ENCODE results near the gene SLC24A3. TPM values are rescaled to one million over a fixed set of nuclear protein-coding genes. Genes with fewer than 3 reads are reported as not detected.

SLC24A3 gene
- total and polyA plus RNA-seq, 2 experiments from 2014 or later, result 0.81 to 2.5 TPM

DNA sequence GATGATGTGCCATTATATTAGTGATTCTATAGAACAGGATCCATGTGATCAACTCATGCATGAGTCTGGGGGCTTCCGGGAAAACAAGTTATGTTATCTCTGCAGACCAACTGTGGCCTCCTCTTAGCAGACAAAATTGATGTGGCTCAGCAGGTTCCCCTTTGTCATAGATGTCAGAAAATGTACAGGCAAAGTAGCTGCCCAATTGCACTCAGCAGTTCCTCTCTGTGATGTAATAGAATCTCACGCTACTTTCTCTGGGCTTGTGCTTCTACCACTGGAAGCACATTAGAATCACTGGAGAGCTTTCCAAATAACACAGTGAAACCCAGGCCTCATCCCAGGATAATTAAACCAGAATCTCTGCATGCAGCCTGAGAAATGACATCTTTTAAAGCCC lies 253.1 kb downstream of the SLC24A3 start:
- H3K79me2 ChIP-seq (replicated peaks; ENCODE audit: insufficient read depth), result no peaks in the 10 kb centered on the region
- DNase-seq (ENCODE audit: low spot score) (no peak), ATAC-seq (no peak)
- Mint-ChIP-seq H3K27me3 (ENCODE audit: insufficient read depth, low read depth, poor library complexity) (peaks cover 3% of the 10 kb centered on the region), H3K4me1 (no peaks in the 10 kb centered on the region), H3K27ac (no peak overlapping the region), H3K4me3 (no peak overlapping the region), H3K9me3 (no peaks in the 10 kb centered on the region; the same call in 2 of the 3 replicates), H3K36me3 (ENCODE audit: low read depth) (no peaks in the 10 kb centered on the region)
- H3K4me1 ChIP-seq (ENCODE audit: insufficient read depth), result no peaks in the 10 kb centered on the region
- H3K27ac ChIP-seq (ENCODE audit: low read depth), result no peak overlapping the region
- H4K20me1 ChIP-seq (replicated peaks; ENCODE audit: insufficient read depth), result no peaks in the 10 kb centered on the region
- peaks cover 12% of the 10 kb centered on the region; the same call in 1 of the 2 replicates for H3K9me2 ChIP-seq (ENCODE audit: insufficient read depth)
- H3K4me2 ChIP-seq, result no peak overlapping the region
- no peak overlapping the region for H2AFZ ChIP-seq
- H3K4me3 ChIP-seq, result no peak overlapping the region
- no peaks in the 10 kb centered on the region for H3F3A ChIP-seq (replicated peaks; ENCODE audit: low read depth)
- H3K36me3 ChIP-seq (ENCODE audit: insufficient read depth), result no peaks in the 10 kb centered on the region
- no peaks in the 10 kb centered on the region for H3K27me3 ChIP-seq (ENCODE audit: insufficient read depth)
- TF ChIP-seq, protein P1, sequence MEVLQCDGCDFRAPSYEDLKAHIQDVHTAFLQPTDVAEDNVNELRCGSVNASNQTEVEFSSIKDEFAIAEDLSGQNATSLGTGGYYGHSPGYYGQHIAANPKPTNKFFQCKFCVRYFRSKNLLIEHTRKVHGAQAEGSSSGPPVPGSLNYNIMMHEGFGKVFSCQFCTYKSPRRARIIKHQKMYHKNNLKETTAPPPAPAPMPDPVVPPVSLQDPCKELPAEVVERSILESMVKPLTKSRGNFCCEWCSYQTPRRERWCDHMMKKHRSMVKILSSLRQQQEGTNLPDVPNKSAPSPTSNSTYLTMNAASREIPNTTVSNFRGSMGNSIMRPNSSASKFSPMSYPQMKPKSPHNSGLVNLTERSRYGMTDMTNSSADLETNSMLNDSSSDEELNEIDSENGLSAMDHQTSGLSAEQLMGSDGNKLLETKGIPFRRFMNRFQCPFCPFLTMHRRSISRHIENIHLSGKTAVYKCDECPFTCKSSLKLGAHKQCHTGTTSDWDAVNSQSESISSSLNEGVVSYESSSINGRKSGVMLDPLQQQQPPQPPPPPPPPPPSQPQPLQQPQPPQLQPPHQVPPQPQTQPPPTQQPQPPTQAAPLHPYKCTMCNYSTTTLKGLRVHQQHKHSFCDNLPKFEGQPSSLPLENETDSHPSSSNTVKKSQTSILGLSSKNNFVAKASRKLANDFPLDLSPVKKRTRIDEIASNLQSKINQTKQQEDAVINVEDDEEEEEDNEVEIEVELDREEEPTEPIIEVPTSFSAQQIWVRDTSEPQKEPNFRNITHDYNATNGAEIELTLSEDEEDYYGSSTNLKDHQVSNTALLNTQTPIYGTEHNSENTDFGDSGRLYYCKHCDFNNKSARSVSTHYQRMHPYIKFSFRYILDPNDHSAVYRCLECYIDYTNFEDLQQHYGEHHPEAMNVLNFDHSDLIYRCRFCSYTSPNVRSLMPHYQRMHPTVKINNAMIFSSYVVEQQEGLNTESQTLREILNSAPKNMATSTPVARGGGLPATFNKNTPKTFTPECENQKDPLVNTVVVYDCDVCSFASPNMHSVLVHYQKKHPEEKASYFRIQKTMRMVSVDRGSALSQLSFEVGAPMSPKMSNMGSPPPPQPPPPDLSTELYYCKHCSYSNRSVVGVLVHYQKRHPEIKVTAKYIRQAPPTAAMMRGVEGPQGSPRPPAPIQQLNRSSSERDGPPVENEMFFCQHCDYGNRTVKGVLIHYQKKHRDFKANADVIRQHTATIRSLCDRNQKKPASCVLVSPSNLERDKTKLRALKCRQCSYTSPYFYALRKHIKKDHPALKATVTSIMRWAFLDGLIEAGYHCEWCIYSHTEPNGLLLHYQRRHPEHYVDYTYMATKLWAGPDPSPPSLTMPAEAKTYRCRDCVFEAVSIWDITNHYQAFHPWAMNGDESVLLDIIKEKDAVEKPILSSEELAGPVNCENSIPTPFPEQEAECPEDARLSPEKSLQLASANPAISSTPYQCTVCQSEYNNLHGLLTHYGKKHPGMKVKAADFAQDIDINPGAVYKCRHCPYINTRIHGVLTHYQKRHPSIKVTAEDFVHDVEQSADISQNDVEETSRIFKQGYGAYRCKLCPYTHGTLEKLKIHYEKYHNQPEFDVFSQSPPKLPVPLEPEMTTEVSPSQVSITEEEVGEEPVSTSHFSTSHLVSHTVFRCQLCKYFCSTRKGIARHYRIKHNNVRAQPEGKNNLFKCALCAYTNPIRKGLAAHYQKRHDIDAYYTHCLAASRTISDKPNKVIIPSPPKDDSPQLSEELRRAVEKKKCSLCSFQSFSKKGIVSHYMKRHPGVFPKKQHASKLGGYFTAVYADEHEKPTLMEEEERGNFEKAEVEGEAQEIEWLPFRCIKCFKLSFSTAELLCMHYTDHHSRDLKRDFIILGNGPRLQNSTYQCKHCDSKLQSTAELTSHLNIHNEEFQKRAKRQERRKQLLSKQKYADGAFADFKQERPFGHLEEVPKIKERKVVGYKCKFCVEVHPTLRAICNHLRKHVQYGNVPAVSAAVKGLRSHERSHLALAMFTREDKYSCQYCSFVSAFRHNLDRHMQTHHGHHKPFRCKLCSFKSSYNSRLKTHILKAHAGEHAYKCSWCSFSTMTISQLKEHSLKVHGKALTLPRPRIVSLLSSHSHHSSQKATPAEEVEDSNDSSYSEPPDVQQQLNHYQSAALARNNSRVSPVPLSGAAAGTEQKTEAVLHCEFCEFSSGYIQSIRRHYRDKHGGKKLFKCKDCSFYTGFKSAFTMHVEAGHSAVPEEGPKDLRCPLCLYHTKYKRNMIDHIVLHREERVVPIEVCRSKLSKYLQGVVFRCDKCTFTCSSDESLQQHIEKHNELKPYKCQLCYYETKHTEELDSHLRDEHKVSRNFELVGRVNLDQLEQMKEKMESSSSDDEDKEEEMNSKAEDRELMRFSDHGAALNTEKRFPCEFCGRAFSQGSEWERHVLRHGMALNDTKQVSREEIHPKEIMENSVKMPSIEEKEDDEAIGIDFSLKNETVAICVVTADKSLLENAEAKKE (CRISPR knock-in tag; IDR thresholded peaks at IDR 0.05), result no peak
- TF ChIP-seq, protein P2, sequence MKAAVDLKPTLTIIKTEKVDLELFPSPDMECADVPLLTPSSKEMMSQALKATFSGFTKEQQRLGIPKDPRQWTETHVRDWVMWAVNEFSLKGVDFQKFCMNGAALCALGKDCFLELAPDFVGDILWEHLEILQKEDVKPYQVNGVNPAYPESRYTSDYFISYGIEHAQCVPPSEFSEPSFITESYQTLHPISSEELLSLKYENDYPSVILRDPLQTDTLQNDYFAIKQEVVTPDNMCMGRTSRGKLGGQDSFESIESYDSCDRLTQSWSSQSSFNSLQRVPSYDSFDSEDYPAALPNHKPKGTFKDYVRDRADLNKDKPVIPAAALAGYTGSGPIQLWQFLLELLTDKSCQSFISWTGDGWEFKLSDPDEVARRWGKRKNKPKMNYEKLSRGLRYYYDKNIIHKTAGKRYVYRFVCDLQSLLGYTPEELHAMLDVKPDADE (IDR thresholded peaks at IDR 0.05), result no peak
- TF ChIP-seq, protein P3, sequence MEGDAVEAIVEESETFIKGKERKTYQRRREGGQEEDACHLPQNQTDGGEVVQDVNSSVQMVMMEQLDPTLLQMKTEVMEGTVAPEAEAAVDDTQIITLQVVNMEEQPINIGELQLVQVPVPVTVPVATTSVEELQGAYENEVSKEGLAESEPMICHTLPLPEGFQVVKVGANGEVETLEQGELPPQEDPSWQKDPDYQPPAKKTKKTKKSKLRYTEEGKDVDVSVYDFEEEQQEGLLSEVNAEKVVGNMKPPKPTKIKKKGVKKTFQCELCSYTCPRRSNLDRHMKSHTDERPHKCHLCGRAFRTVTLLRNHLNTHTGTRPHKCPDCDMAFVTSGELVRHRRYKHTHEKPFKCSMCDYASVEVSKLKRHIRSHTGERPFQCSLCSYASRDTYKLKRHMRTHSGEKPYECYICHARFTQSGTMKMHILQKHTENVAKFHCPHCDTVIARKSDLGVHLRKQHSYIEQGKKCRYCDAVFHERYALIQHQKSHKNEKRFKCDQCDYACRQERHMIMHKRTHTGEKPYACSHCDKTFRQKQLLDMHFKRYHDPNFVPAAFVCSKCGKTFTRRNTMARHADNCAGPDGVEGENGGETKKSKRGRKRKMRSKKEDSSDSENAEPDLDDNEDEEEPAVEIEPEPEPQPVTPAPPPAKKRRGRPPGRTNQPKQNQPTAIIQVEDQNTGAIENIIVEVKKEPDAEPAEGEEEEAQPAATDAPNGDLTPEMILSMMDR (conservative IDR thresholded peaks at IDR 0.05; ENCODE audit: low read depth in 2 of 2), result no peak
- TF ChIP-seq EZH2phosphoT487 (IDR thresholded peaks at IDR 0.05; ENCODE audit: unreplicated experiment) (no peak), EZH2 (IDR thresholded peaks at IDR 0.05; ENCODE audit: low read depth, unreplicated experiment) (no peak), NANOG (IDR thresholded peaks at IDR 0.05; ENCODE audit: borderline replicate concordance) (no peak), ZNF331 (CRISPR knock-in tag; IDR thresholded peaks at IDR 0.05; ENCODE audit: low read depth) (no peak), JUNB (IDR thresholded peaks at IDR 0.05; ENCODE audit: unreplicated experiment) (no peak)
- TF ChIP-seq, protein P4, sequence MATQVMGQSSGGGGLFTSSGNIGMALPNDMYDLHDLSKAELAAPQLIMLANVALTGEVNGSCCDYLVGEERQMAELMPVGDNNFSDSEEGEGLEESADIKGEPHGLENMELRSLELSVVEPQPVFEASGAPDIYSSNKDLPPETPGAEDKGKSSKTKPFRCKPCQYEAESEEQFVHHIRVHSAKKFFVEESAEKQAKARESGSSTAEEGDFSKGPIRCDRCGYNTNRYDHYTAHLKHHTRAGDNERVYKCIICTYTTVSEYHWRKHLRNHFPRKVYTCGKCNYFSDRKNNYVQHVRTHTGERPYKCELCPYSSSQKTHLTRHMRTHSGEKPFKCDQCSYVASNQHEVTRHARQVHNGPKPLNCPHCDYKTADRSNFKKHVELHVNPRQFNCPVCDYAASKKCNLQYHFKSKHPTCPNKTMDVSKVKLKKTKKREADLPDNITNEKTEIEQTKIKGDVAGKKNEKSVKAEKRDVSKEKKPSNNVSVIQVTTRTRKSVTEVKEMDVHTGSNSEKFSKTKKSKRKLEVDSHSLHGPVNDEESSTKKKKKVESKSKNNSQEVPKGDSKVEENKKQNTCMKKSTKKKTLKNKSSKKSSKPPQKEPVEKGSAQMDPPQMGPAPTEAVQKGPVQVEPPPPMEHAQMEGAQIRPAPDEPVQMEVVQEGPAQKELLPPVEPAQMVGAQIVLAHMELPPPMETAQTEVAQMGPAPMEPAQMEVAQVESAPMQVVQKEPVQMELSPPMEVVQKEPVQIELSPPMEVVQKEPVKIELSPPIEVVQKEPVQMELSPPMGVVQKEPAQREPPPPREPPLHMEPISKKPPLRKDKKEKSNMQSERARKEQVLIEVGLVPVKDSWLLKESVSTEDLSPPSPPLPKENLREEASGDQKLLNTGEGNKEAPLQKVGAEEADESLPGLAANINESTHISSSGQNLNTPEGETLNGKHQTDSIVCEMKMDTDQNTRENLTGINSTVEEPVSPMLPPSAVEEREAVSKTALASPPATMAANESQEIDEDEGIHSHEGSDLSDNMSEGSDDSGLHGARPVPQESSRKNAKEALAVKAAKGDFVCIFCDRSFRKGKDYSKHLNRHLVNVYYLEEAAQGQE (IDR thresholded peaks at IDR 0.05; ENCODE audit: unreplicated experiment), result no peak
